ENCODE measurements around the gene ERBB4.

Gene ERBB4

DNA sequence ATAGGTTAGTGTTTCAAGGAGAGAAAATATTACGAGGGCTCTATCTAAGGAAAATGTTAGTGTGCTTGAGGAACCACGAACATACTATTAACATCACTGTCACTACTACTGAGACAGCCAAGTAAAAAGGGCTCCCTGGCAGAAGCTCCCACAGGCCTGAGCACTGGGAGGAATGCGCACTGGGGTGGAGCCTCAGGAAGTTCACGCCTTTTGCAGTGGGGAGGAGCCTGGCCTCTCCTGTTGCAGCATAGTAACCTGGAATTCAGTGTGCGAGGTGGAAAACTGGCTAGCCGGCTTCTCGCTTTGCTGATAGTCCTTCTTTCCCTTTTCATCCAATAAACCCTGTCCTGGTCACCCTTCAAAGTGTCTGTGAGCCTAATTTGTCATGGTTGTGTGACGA is 250.3 kb downstream of the ERBB4 start:
- H3K4me3 ChIP-seq (ENCODE audit: low read depth, low read length) = no peak overlapping the region

DNA sequence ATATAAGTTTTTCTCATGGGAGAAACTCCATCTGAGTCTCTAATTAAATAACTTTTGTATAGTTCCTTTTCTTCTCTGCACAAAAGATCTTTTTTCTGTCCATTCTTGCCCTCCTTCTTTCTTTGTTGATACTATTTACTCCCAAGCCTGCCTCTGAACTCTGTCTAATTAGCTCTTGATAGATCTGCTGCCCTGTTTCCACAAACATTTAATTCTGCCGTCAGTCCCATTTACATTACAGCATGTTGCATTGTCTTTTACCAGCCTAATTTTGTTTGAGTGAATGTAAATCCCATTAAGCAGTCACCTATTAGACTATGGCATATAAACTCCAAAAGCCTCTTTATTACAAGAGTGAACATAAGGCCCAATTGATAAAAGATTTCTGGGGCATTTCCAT is 254.4 kb downstream of the ERBB4 start:
- TF ChIP-seq, protein P1, sequence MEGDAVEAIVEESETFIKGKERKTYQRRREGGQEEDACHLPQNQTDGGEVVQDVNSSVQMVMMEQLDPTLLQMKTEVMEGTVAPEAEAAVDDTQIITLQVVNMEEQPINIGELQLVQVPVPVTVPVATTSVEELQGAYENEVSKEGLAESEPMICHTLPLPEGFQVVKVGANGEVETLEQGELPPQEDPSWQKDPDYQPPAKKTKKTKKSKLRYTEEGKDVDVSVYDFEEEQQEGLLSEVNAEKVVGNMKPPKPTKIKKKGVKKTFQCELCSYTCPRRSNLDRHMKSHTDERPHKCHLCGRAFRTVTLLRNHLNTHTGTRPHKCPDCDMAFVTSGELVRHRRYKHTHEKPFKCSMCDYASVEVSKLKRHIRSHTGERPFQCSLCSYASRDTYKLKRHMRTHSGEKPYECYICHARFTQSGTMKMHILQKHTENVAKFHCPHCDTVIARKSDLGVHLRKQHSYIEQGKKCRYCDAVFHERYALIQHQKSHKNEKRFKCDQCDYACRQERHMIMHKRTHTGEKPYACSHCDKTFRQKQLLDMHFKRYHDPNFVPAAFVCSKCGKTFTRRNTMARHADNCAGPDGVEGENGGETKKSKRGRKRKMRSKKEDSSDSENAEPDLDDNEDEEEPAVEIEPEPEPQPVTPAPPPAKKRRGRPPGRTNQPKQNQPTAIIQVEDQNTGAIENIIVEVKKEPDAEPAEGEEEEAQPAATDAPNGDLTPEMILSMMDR (IDR thresholded peaks at IDR 0.05; ENCODE audit: borderline replicate concordance, insufficient read depth, low read depth, low read length) = no peak
- H3K4me3 ChIP-seq (ENCODE audit: low read depth, low read length) = no peak overlapping the region

More for the DNA sequence above, 250.3 kb downstream of the ERBB4 start:
- TF ChIP-seq, protein P1 (IDR thresholded peaks at IDR 0.05; ENCODE audit: borderline replicate concordance, insufficient read depth, low read depth, low read length) = no peak

DNA sequence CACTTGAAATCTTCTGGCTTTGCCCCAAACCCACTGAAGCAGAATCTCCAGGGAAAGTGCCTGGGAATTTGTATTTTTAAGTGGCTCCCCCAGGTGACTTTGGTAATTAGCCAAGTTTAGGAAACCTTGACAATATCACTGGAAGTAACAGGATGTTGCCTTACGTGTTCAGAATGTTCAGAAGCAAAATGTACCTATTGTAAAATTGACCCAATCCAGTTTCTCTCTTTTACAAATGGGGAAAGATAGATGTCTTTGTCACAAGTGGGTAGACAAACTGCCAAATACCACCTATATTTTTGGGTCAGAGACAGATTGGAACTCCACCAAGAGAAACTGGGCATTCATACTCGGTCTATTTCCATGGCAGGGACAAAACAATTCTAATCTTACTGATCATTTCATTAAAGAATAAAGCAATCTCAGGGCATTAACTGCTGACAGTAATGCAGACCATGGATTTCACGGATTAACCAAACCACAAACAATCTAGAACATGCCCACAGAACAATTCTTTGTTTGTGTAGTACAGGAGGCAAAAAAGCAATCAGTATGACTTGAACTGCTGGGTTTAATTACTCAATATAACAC is 255.8 kb downstream of the ERBB4 start:
- TF ChIP-seq, protein P1 (IDR thresholded peaks at IDR 0.05; ENCODE audit: borderline replicate concordance, insufficient read depth, low read depth, low read length) = no peak
- no peak overlapping the region for H3K4me3 ChIP-seq (ENCODE audit: low read depth, low read length)

DNA sequence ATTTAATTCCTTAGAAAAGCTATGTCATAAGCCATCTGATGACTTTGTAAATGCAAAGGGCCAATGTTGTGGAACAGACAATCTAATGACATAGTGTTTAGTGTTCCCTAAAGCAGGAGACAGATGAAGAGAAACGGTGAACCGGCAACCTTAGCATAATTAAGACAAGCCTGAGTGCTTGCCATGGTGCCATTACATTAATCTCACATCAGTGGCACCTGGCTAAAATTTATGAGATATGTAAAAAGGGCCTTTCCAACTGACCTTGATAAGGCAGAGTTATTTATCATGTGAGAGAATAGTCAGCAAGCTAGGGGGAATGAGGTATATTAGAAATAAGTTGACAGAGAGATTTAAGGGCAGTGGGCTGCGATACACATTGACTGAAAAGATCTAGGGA is 261.8 kb downstream of the ERBB4 start:
- no peak overlapping the region for H3K4me3 ChIP-seq (ENCODE audit: low read depth, low read length)
- TF ChIP-seq, protein P1 (IDR thresholded peaks at IDR 0.05; ENCODE audit: borderline replicate concordance, insufficient read depth, low read depth, low read length) = no peak

DNA sequence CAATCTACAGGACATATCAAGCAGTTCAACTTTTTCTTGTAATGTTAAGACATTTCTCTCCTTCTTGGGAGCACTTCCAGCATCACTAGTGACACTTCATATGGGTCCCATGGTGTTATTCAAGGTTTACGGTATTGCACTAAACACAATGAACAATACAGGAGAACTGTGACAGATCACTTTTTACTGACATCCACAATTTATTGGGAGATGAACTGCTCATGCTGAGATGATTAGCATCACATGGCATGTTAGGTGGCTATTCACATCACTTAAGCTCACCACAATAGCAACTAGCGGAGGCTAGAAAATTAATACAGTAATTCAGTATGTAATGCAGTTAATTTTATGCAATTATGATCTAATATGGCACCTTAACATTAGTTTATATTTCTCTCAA is 264.4 kb downstream of the ERBB4 start:
- TF ChIP-seq, protein P1 (IDR thresholded peaks at IDR 0.05; ENCODE audit: borderline replicate concordance, insufficient read depth, low read depth, low read length) = no peak
- H3K4me3 ChIP-seq (ENCODE audit: low read depth, low read length) = no peak overlapping the region

DNA sequence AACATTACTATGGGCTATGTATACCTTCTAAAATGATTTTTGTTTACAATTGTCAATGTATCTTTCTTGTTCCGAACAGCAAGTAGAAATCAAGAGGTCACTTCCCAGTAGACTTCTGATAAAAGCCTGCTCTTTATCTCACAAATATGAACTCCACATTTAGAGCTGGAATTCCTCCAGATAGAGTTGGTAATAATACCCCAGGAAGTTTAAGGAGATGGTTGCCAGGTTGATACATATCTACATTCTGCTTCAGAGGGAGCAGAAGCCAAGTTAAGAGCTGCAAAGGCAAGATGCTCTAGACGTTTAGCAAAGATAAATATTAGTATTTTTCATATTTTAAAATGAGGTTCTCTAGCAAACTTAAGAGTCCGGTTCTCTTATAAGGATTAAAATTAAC is 267.0 kb downstream of the ERBB4 start:
- TF ChIP-seq, protein P1 (IDR thresholded peaks at IDR 0.05; ENCODE audit: borderline replicate concordance, insufficient read depth, low read depth, low read length) = no peak
- H3K4me3 ChIP-seq (ENCODE audit: low read depth, low read length) = no peak overlapping the region

DNA sequence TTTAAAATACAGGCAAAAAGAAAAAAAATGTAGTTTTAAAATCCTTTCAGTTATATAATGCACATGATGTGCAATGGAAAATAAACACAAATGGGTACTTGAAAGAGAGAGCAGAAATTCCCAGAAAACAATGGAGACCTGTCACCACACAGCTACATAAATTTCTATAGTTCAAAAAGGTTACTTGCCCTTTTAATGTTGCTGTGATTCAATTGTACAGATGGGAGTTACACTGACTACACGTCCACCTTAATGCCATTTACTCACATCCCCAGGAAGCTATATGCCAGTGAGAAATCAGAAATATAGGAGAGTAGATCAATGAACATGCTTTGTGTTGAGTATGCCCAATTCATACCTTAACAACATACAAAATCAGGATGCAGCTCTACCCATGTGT is 269.6 kb downstream of the ERBB4 start:
- TF ChIP-seq, protein P1 (IDR thresholded peaks at IDR 0.05; ENCODE audit: borderline replicate concordance, insufficient read depth, low read depth, low read length) = no peak
- H3K4me3 ChIP-seq (ENCODE audit: low read depth, low read length) = no peak overlapping the region
